ENCODE measurements around the gene ATF3. TPM values are rescaled to one million over a fixed set of nuclear protein-coding genes. Genes with fewer than 3 reads are reported as not detected.

Gene ATF3
- total RNA-seq (1 to 10 TPM; 2.7 to 3.1 TPM), polyA plus RNA-seq (under 1 TPM in 1 of 2 donors, not detected in 1; 0.09 TPM)

GRCh38 chr1:212608392-212608958 lies at the start of gene ATF3:
ATF3 (plus strand) TSS chr1:212608761; CDS start chr1:212615022, 6,261 bp downstream.
- Mint-ChIP-seq H3K4me1 (peaks cover 12 to 43% (median 23%) of the 10 kb centered on the region in 4 donors), H3K4me3 (peak within 1 kb of the TSS; percentile 95 to 97 (median 97)), H3K27me3 (peaks cover 38 to 49% of the 10 kb centered on the region in 2 donors), H3K27ac (peak within 1 kb of the TSS; percentile 68 to 96 (median 93)), H3K36me3 (peaks cover 0 to 13% of the 10 kb centered on the region in 2 donors), H3K9me3 (no peaks in the 10 kb centered on the region)
- ChIA-PET CTCF (ENCODE audit: partially characterized antibody) (interaction anchor here (0.7 to 2.1 kb wide), 4 partner anchors 12 to 131 kb away, joined by 3 to 5 read pairs (median 4); no protein-coding TSS in a partner anchor), POLR2A (ENCODE audit: partially characterized antibody) (interaction anchor here (1.0 to 2.5 kb wide), 5 partner anchors 9 to 50 kb away, joined by 3 to 17 read pairs (median 5); no protein-coding TSS in a partner anchor)
- Histone ChIP-seq H3K27ac (ENCODE audit: low read depth, low read length) (peak within 1 kb of the TSS; percentile 48), H3K9me3 (ENCODE audit: control insufficient read depth in 1 of 2, low read length in 2 of 2) (no peaks in the 10 kb centered on the region), H3K27me3 (ENCODE audit: insufficient read depth, low read length) (peaks cover 32% of the 10 kb centered on the region), H3K36me3 (ENCODE audit: insufficient read depth, low read length) (no peaks in the 10 kb centered on the region), H3K4me1 (ENCODE audit: insufficient read depth, low read length) (peaks cover 29% of the 10 kb centered on the region), H3K4me3 (ENCODE audit: low read length in 2 of 2) (peak within 1 kb of the TSS; percentile 43 to 68)
- peak; percentile 60 to 94 (median 64) for DNase-seq
- intact Hi-C loops (cut with micrococcal nuclease): loop anchor here (1.0 to 5.0 kb wide), 5 partner anchors 12 to 321 kb away; partner anchors contain the start of genes NSL1, PPP2R5A and TATDN3

- Histone ChIP-seq H3K36me3 (ENCODE audit: insufficient read depth, low read length) (no peaks in the 10 kb centered on the region), H3K4me3 (ENCODE audit: low read length in 2 of 2) (no peak overlapping the region), H3K27me3 (ENCODE audit: insufficient read depth, low read length) (no peaks in the 10 kb centered on the region), H3K4me1 (ENCODE audit: insufficient read depth, low read length) (peaks cover 11% of the 10 kb centered on the region), H3K27ac (ENCODE audit: low read depth, low read length) (no peak overlapping the region), H3K9me3 (ENCODE audit: control insufficient read depth in 1 of 2, low read length in 2 of 2) (no peaks in the 10 kb centered on the region)
- Mint-ChIP-seq H3K27ac (peak overlapping the region; percentile 81 to 100 (median 99)), H3K9me3 (peaks cover 0 to 9% (median 4%) of the 10 kb centered on the region in 8 donors), H3K27me3 (no peaks in the 10 kb centered on the region), H3K36me3 (peaks cover 0 to 3% of the 10 kb centered on the region in 2 donors), H3K4me1 (peaks cover 2 to 16% (median 8%) of the 10 kb centered on the region in 4 donors), H3K4me3 (peak overlapping the region in 5 of 8 donors; percentile 6 to 92 (median 83))
- POLR2A ChIA-PET (ENCODE audit: partially characterized antibody): interaction anchor here (3.4 kb wide), 1 partner anchor 49 kb away, joined by 17 read pairs; the partner anchor contains the start of gene ATF3
- CTCF ChIA-PET (ENCODE audit: partially characterized antibody): no interaction called here
- intact Hi-C loops (cut with micrococcal nuclease): loop anchor here (1.0 to 5.0 kb wide), 8 partner anchors 48 to 728 kb away; partner anchors contain the start of genes ANGEL2, ATF3, BATF3 and DTL
- no peak for DNase-seq
These were observed 48.6 kb upstream of the ATF3 start for GRCh38 chr1:212559929-212560328.

GRCh38 chr1:212560933-212561460 lies 47.6 kb upstream of the ATF3 start:
- POLR2A ChIA-PET (ENCODE audit: partially characterized antibody): no interaction called here
- intact Hi-C loops (cut with micrococcal nuclease): no loop called here
- Histone ChIP-seq H3K4me3 (ENCODE audit: low read length in 2 of 2) (no peak overlapping the region), H3K4me1 (ENCODE audit: insufficient read depth, low read length) (peaks cover 11% of the 10 kb centered on the region), H3K9me3 (ENCODE audit: control insufficient read depth in 1 of 2, low read length in 2 of 2) (no peaks in the 10 kb centered on the region), H3K36me3 (ENCODE audit: insufficient read depth, low read length) (no peaks in the 10 kb centered on the region), H3K27ac (ENCODE audit: low read depth, low read length) (no peak overlapping the region), H3K27me3 (ENCODE audit: insufficient read depth, low read length) (no peaks in the 10 kb centered on the region)
- H3K9me3 Mint-ChIP-seq: peaks cover 0 to 9% (median 4%) of the 10 kb centered on the region in 8 donors
- H3K4me1 Mint-ChIP-seq: peaks cover 2 to 16% (median 8%) of the 10 kb centered on the region in 4 donors
- CTCF ChIA-PET (ENCODE audit: partially characterized antibody): no interaction called here
- H3K27me3 Mint-ChIP-seq: no peaks in the 10 kb centered on the region
- peaks cover 0 to 3% of the 10 kb centered on the region in 2 donors for H3K36me3 Mint-ChIP-seq
- H3K27ac Mint-ChIP-seq: peak overlapping the region in 5 of 7 donors; percentile 38 to 99 (median 58)
- H3K4me3 Mint-ChIP-seq: peak overlapping the region in 2 of 8 donors; percentile 21 to 32
- DNase-seq: no peak

GRCh38 chr1:212561501-212561931 lies 47.0 kb upstream of the ATF3 start:
- DNase-seq: no peak
- CTCF ChIA-PET (ENCODE audit: partially characterized antibody): no interaction called here
- Mint-ChIP-seq H3K27ac (peak overlapping the region in 3 of 7 donors; percentile 25 to 58 (median 51)), H3K4me3 (peak overlapping the region in 1 of 8 donors; percentile 21), H3K9me3 (peaks cover 0 to 9% (median 4%) of the 10 kb centered on the region in 8 donors), H3K27me3 (no peaks in the 10 kb centered on the region), H3K4me1 (peaks cover 4 to 21% (median 11%) of the 10 kb centered on the region in 4 donors), H3K36me3 (peaks cover 0 to 3% of the 10 kb centered on the region in 2 donors)
- Histone ChIP-seq H3K9me3 (ENCODE audit: control insufficient read depth in 1 of 2, low read length in 2 of 2) (no peaks in the 10 kb centered on the region), H3K36me3 (ENCODE audit: insufficient read depth, low read length) (no peaks in the 10 kb centered on the region), H3K27ac (ENCODE audit: low read depth, low read length) (no peak overlapping the region), H3K27me3 (ENCODE audit: insufficient read depth, low read length) (no peaks in the 10 kb centered on the region), H3K4me3 (ENCODE audit: low read length in 2 of 2) (no peak overlapping the region), H3K4me1 (ENCODE audit: insufficient read depth, low read length) (peaks cover 14% of the 10 kb centered on the region)
- intact Hi-C loops (cut with micrococcal nuclease): no loop called here
- POLR2A ChIA-PET (ENCODE audit: partially characterized antibody): no interaction called here

GRCh38 chr1:212562771-212563170 lies 45.8 kb upstream of the ATF3 start:
- no peak for DNase-seq
- Mint-ChIP-seq H3K36me3 (peaks cover 1 to 3% of the 10 kb centered on the region in 2 donors), H3K27me3 (no peaks in the 10 kb centered on the region), H3K9me3 (peaks cover 0 to 9% (median 4%) of the 10 kb centered on the region in 8 donors), H3K4me1 (peaks cover 9 to 30% (median 17%) of the 10 kb centered on the region in 4 donors), H3K4me3 (no peak overlapping the region), H3K27ac (no peak overlapping the region)
- ChIA-PET POLR2A (ENCODE audit: partially characterized antibody) (interaction anchor here (0.6 kb wide), 1 partner anchor 219 kb away, joined by 3 read pairs; no protein-coding TSS in a partner anchor), CTCF (ENCODE audit: partially characterized antibody) (no interaction called here)
- H3K9me3 ChIP-seq (ENCODE audit: control insufficient read depth in 1 of 2, low read length in 2 of 2): no peaks in the 10 kb centered on the region
- intact Hi-C loops (cut with micrococcal nuclease): no loop called here
- no peaks in the 10 kb centered on the region for H3K27me3 ChIP-seq (ENCODE audit: insufficient read depth, low read length)
- no peaks in the 10 kb centered on the region for H3K36me3 ChIP-seq (ENCODE audit: insufficient read depth, low read length)
- peaks cover 22% of the 10 kb centered on the region for H3K4me1 ChIP-seq (ENCODE audit: insufficient read depth, low read length)
- no peak overlapping the region for H3K27ac ChIP-seq (ENCODE audit: low read depth, low read length)
- H3K4me3 ChIP-seq (ENCODE audit: low read length in 2 of 2): no peak overlapping the region

- Mint-ChIP-seq H3K27ac (peak overlapping the region in 3 of 7 donors; percentile 7 to 54 (median 8)), H3K4me3 (peak overlapping the region in 7 of 8 donors; percentile 27 to 80 (median 42)), H3K27me3 (no peaks in the 10 kb centered on the region), H3K4me1 (peaks cover 7 to 15% (median 10%) of the 10 kb centered on the region in 4 donors), H3K36me3 (peaks cover 1 to 3% of the 10 kb centered on the region in 2 donors), H3K9me3 (peaks cover 0 to 9% (median 3%) of the 10 kb centered on the region in 8 donors)
- Histone ChIP-seq H3K4me1 (ENCODE audit: insufficient read depth, low read length) (peaks cover 13% of the 10 kb centered on the region), H3K27ac (ENCODE audit: low read depth, low read length) (no peak overlapping the region), H3K36me3 (ENCODE audit: insufficient read depth, low read length) (no peaks in the 10 kb centered on the region), H3K9me3 (ENCODE audit: control insufficient read depth in 1 of 2, low read length in 2 of 2) (no peaks in the 10 kb centered on the region), H3K27me3 (ENCODE audit: insufficient read depth, low read length) (no peaks in the 10 kb centered on the region), H3K4me3 (ENCODE audit: low read length in 2 of 2) (no peak overlapping the region)
- CTCF ChIA-PET (ENCODE audit: partially characterized antibody): no interaction called here
- POLR2A ChIA-PET (ENCODE audit: partially characterized antibody): no interaction called here
- no peak for DNase-seq
- intact Hi-C loops (cut with micrococcal nuclease): no loop called here
These were observed 43.5 kb upstream of the ATF3 start for GRCh38 chr1:212565079-212565478.

Data from CD4-positive, alpha-beta memory T cell (primary cell).